GM18519 (cell line): ENCODE results near the gene GORASP2.
"Not testable (repeated sequence)": the region's sequence is repeated elsewhere in the genome, so short reads cannot be mapped to it uniquely, and the experiment has no call there.

Experiments
- ATAC-seq: cut with Tn5 transposase; IDR thresholded peaks from one replicate; pipeline ENCODE4 v1.9.1; 2021; ENCODE audit warnings: mild to moderate bottlenecking, moderate library complexity; ENCODE audit not compliant: unreplicated experiment, low FRiP score

Gene GORASP2

DNA sequence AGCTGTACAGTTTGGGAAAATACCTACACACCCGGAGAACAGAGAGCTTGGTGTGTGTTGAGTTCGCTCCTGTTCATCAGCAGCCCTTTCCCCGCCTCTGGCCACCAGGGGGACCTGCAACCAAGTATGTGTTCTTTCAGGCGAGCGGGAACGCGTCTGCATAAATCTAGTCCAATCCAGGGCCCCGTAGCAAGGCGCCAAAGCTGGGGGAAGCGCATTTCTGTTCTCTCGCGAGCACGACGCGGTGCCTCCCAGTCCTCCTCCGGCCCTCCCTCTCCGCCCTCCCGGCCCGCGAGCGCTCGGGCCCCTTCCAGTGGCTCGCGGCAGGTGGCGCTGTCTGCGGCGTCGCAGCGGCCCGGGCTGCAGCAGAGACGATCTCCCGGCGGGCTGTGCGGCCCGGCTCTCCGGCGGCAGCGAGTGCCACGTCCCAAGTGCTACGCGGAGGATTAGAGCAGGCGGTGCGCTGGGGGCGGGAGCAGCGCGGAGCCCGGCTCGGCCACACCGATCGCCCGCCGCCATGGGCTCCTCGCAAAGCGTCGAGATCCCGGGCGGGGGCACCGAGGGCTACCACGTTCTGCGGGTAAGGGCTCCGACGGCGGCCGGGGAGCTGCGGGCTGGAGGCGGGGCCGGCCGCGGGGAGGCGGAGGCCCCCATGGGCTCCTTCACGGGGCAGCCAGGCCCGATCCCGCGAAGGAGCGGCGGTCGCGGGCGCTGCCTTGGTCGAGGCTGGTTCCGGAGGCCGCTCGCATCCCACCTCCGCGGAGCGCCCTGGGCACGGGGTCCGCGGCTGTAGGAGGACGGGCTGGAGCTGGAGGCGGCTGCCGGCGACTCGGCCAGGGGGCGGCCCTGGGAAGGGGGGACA is at the start of gene GORASP2:
Gene GORASP2 (plus strand): TSS at position 430 of the 862 bp plus-strand sequence. CDS start 88 bp downstream, at position 518.
- ATAC-seq: peak; percentile 77

GRCh38 chr2:170881840-170882239 is 47.2 kb upstream of the GORASP2 start:
- ATAC-seq: no peak

- ATAC-seq: no peak
Measured at GRCh38 chr2:170882758-170883157, 46.3 kb upstream of the GORASP2 start.

GRCh38 chr2:170883683-170884082 is 45.4 kb upstream of the GORASP2 start:
- ATAC-seq: no peak

GRCh38 chr2:170885130-170885791 is 43.8 kb upstream of the GORASP2 start:
- ATAC-seq: no peak

DNA sequence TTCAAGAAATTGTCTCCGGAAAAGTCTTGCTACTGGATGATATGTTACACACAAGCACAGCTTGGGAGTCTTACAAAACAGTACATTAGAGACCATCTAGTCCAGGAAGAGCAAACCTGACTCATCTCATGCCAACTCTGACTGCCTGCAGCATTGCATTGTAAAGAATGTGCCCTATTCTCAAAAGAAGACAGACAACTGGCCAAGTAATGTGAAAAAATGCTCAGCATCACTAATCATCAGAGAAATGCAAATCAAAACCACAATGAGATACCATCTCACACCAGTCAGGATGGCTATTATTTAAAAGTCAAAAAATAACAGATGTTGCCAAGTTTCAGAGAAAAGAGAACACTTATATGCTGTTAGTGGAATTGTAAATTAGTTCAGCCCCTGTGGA is 42.7 kb upstream of the GORASP2 start:
- no peak for ATAC-seq

DNA sequence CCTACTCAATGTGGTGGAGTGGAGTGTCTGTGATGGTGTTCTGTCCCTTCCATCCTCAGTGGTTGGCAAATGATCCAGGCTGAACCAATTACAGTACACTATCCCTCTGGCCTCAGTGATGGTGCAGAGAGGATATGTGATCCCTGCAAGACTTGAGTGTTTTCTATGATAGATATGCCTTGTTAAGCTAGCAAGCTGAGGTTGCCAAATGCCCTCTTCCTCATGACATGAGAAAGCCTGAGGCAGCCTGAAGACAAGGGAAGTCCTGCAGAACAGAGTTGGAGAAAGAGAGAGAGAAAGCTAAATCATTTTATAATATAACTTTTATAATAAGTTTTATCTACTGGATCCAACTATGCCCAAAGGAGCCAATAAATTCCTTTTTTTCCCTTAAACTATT is 41.6 kb upstream of the GORASP2 start:
- ATAC-seq: no peak

- ATAC-seq: no peak
Measured at GRCh38 chr2:170887896-170888295, 41.2 kb upstream of the GORASP2 start.

GRCh38 chr2:170891893-170892292 is 37.2 kb upstream of the GORASP2 start:
- no peak for ATAC-seq

DNA sequence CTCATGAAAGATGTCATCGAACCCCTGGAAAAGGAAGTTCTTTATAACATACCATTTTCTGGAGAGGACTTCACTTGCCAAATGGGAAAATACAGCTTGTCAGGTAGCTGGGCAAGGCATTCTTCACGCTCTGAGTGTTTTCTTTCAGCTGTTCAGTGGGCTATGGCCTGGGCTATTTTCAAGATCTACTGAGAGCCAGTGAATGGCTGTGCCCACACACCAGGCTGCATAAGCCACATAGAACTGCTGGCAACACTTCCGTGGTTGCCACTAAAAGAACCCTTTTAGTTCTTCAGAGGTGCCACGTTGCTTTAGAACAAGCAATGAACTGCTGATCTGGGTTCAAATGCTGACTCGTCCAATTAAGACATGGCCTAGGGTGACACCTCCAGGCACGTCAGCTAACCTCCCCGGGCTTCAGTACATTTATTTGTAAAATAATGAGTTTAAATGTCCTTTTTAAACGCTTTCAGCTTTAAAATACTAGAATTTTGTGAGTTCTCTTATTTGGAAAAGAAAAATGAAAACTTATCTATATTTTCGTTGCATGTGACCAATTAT is 36.6 kb upstream of the GORASP2 start:
- ATAC-seq: no peak

GRCh38 chr2:170895023-170895757 is 33.9 kb upstream of the GORASP2 start:
- no peak for ATAC-seq

DNA sequence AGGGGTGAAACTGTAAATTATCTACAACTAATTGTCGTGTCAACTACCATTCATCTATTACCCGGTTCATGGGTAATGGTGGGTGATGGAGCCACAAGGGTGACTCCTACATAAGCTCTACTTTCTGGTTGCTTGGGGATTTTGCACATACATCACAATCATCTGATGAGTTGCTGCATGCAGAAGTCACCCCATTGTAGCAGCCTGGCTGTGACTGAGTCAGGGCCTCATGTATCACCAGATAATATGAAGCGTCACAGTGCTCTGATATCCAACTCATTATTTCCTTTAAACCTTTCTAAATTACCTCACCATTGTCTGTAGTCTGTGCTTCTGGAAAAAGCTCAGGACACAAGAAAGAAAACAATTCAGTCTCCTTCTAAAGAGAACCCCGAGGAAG is 32.4 kb upstream of the GORASP2 start:
- ATAC-seq: no peak

DNA sequence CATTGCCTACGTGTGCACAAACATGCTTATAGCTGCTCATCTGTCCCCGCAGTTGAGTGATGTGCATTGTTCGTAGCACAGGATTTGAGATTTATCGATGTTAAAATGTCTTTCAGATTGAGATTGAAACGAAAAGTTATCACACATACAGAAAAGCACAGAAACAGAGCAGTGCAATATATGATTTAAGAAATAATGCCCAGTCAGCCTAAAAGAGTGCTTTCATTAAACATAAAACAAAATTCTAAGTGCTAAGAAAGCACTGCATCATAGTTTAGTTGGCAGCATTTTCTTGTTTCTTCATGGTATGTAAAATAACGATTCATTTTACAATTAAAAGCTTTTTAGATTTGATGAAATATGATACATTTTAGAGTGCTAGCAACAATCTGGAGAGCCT is 31.9 kb upstream of the GORASP2 start:
- ATAC-seq: no peak

GRCh38 chr2:170905864-170906263 is 23.2 kb upstream of the GORASP2 start:
- no peak for ATAC-seq

- no peak for ATAC-seq
Measured at GRCh38 chr2:170911314-170911889, 17.7 kb upstream of the GORASP2 start.

DNA sequence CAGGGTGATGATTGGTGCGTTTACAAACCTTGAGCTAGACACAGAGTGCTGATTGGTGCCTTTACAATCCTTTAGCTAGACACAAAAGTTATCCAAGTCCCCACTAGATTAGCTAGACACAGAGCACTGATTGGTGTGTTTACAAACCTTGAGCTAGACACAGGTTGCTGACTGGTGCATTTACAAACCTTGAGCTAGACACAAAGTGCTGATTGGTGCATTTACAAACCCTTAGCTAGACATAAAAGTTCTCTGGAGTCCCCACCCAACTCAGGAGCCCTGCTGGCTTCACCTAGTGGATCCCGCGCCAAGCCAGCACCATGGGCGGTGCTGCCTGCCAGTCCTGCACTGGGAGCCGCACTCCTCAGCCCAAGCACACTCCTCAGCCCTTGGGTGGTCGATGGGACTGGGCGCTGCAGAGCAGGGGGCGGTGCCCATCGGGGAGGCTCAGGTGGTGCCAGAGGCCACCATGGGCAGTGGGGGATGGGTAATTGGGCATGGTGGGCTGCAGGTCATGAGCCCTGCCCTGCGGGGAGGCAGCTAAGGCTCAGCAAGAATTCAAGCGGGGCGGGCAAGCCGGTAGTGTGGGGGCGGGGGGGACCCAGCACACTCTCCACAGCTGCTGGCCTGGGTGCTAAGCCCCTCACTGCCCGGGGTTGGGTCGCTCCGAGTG is 13.9 kb upstream of the GORASP2 start:
- ATAC-seq: not testable (repeated sequence)

DNA sequence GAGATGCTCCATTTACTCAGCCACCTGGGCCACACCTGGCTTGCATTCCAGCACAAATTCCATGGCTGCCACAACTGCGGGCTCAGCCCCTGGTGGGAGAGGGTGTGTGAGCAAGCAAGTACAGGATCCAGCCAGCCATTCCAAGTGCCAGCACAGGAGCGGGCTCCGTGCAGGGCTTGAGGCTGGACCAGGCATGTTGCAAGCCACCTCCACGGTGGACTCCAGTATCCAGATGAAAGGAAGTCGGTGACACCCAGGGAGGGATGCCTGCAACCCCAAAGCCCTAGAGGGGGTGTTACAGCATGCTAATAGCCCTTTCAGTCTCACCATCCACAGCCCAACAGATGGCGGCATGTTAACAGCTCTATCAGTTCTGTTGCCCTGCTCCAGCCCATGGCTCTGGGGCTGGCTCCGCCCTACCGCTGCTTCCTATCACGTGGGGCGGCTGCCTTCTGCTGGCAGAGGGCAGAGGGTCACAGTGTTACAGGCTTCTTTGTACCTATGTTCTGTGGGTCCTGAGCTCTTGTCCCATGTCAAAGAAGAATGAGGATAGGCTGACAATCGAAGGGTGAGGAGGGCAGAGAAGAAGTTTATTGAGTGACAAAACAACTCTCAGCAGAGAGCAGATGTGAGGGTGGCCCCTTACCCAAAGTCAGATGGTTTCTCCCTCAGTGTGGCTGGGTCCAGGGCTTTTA is 11.7 kb upstream of the GORASP2 start:
- ATAC-seq: no peak

GRCh38 chr2:170917957-170918356 is 11.1 kb upstream of the GORASP2 start:
- no peak for ATAC-seq

- ATAC-seq: not testable (repeated sequence)
Measured at GRCh38 chr2:170921873-170922272, 7.2 kb upstream of the GORASP2 start.
